GM12878 (cell line): Measurements from ENCODE around the gene KCNJ16. TPM values are rescaled to one million over a fixed set of nuclear protein-coding genes. Genes with fewer than 3 reads are reported as not detected.

Experiments
- ATAC-seq: fragments of 200-7000 bp; cut with Tn5 transposase; 3 replicates; pipeline ENCODE4 v1.9.1; 2020; ENCODE audit warnings: mild to moderate bottlenecking, moderate library complexity
- BruUV-seq: library from RNA; stranded (reverse); fragments of 400-500 nt; replicated peaks from 2 replicates; lab custom pipeline; 2021; lab: Mats Ljungman, UMichigan
- CTCF ChIA-PET: fragments of 300-600 bp; sonication (Branson Sonifier 250); formaldehyde crosslinking; extraction: SDS; loops from one replicate; lab custom pipeline; 2021; ENCODE audit warnings: inconsistent platforms; lab: Yijun Ruan, JAX
- POLR2A ChIA-PET: fragments of 350-600 bp; formaldehyde crosslinking; extraction: SDS; loops from one replicate; lab custom pipeline; 2021; ENCODE audit warnings: inconsistent platforms; lab: Charles Lee
- RAD21 ChIA-PET: fragments of 300-600 bp; sonication (Branson Sonifier 250); formaldehyde crosslinking; loops from one replicate; lab custom pipeline; 2023; ENCODE audit warnings: antibody characterized with exemption; ENCODE audit not compliant: unreplicated experiment; lab: Charles Lee
- SMC1A ChIA-PET: fragments of 300-600 bp; sonication (Branson Sonifier 250); formaldehyde crosslinking; loops from one replicate; lab custom pipeline; 2023; ENCODE audit not compliant: unreplicated experiment, uncharacterized antibody; lab: Charles Lee
- DNase-seq: peaks from one replicate; pipeline ENCODE4 v3.0.0-alpha.2; 2011; ENCODE audit warnings: low read depth, low spot score
- FAIRE-seq: peaks from 3 replicates; lab custom pipeline; 2011; peaks lifted over from hg19 to GRCh38; lab: Jason Lieb, UNC
- H2AFZ ChIP-seq: 2 replicates; pipeline ENCODE4 v1.6.0; 2011; ENCODE audit warnings: low read depth, low read length, control low read depth; ENCODE audit not compliant: control insufficient read depth
- H3K27ac ChIP-seq: 2 replicates; pipeline ENCODE4 v1.5.1; 2011; ENCODE audit warnings: control low read depth; ENCODE audit not compliant: control insufficient read depth, insufficient read depth
- H3K27me3 ChIP-seq, 2 experiments: replicated peaks in 1 of 2; 2 replicates each; pipeline versions ENCODE4 v1.6.0 to v1.6.1; 2011; ENCODE audit warnings: low read length in 1 of 2; ENCODE audit not compliant: control insufficient read depth in 2 of 2, insufficient read depth in 2 of 2
- H3K36me3 ChIP-seq, 2 experiments: 2 replicates each; pipeline ENCODE4 v1.5.1; 2011; ENCODE audit warnings: low read length in 1 of 2; ENCODE audit not compliant: control insufficient read depth in 2 of 2, insufficient read depth in 2 of 2
- H3K4me1 ChIP-seq: 2 replicates; pipeline ENCODE4 v1.6.1; 2011; ENCODE audit warnings: mild to moderate bottlenecking, low read length, moderate library complexity, mixed read lengths; ENCODE audit not compliant: control insufficient read depth, insufficient read depth
- H3K4me2 ChIP-seq: 2 replicates; pipeline ENCODE4 v1.6.0; 2011; ENCODE audit warnings: control low read depth; ENCODE audit not compliant: control insufficient read depth, insufficient read depth
- H3K4me3 ChIP-seq: fragments of 200-600 bp; sonication (generic); 2 replicates; pipeline ENCODE4 v1.5.1; 2016
- H3K79me2 ChIP-seq: 2 replicates; pipeline ENCODE4 v1.6.0; 2011; ENCODE audit warnings: low read length; ENCODE audit not compliant: control insufficient read depth, insufficient read depth
- H3K9ac ChIP-seq: 2 replicates; pipeline ENCODE4 v1.8.0; 2011; ENCODE audit warnings: low read length, control low read depth, mixed read lengths; ENCODE audit not compliant: control insufficient read depth, insufficient read depth
- H3K9me3 ChIP-seq: replicated peaks from 3 replicates; pipeline ENCODE4 v1.5.1; 2011; ENCODE audit warnings: mild to moderate bottlenecking, low read length; ENCODE audit not compliant: control insufficient read depth, insufficient read depth
- H4K20me1 ChIP-seq: 2 replicates; pipeline ENCODE4 v1.6.0; 2011; ENCODE audit not compliant: control insufficient read depth, insufficient read depth
- CHD4 ChIP-seq: fragments of 200-600 bp; sonication (generic); IDR thresholded peaks from 2 replicates; pipeline ENCODE4 v1.6.1; 2016; ENCODE audit warnings: mild to moderate bottlenecking
- E2F8 ChIP-seq: fragments of 450-650 bp; IDR thresholded peaks from 2 replicates; pipeline ENCODE4 v1.6.1; 2018; ENCODE audit warnings: mild to moderate bottlenecking, low read depth, moderate library complexity; ENCODE audit not compliant: partially characterized antibody
- ETV6 ChIP-seq, 2 experiments: fragments of 450-650 bp in 1 of 2; IDR thresholded peaks in 1 of 2; conservative IDR thresholded peaks in 1 of 2; 2 replicates each; pipeline ENCODE4 v1.6.1; 2014; ENCODE audit warnings: antibody characterized with exemption in 1 of 2, borderline replicate concordance in 1 of 2, low read depth in 1 of 2, mild to moderate bottlenecking in 1 of 2, moderate library complexity in 1 of 2
- KAT2A ChIP-seq: conservative IDR thresholded peaks from 2 replicates; pipeline ENCODE4 v1.6.1; 2011; ENCODE audit warnings: low read depth, low read length; ENCODE audit not compliant: control insufficient read depth
- KDM1A ChIP-seq: fragments of 200-600 bp; sonication (generic); IDR thresholded peaks from 2 replicates; pipeline ENCODE4 v1.6.1; 2016; ENCODE audit warnings: borderline replicate concordance
- NFIC ChIP-seq: IDR thresholded peaks from 2 replicates; pipeline ENCODE4 v1.6.1; 2012; ENCODE audit warnings: low read depth, mild to moderate bottlenecking, inconsistent platforms, low read length, moderate library complexity
- NR2C2 ChIP-seq: IDR thresholded peaks from 2 replicates; pipeline ENCODE4 v1.6.1; 2011; ENCODE audit warnings: borderline replicate concordance, low read depth; ENCODE audit not compliant: control insufficient read depth, insufficient read length
- RAD21 ChIP-seq: IDR thresholded peaks from 2 replicates; pipeline ENCODE4 v1.6.1; 2011; ENCODE audit warnings: mild to moderate bottlenecking, low read depth, low read length, moderate library complexity; ENCODE audit not compliant: insufficient read depth
- RFX5 ChIP-seq: IDR thresholded peaks from 2 replicates; pipeline ENCODE4 v1.6.1; 2011; ENCODE audit warnings: low read depth, low read length, improper control_type of control experiment
- SUZ12 ChIP-seq: fragments of 200-600 bp; sonication (generic); IDR thresholded peaks from one replicate; pipeline ENCODE4 v1.6.1; 2018; ENCODE audit warnings: antibody characterized with exemption, mild to moderate bottlenecking; ENCODE audit not compliant: unreplicated experiment
- YY1 ChIP-seq: IDR thresholded peaks from 2 replicates; pipeline ENCODE4 v1.6.1; 2011; ENCODE audit warnings: low read depth, mild to moderate bottlenecking, low read length
- ZBTB40 ChIP-seq: fragments of 450-650 bp; IDR thresholded peaks from 2 replicates; pipeline ENCODE4 v1.6.1; 2016; ENCODE audit warnings: mild to moderate bottlenecking, moderate library complexity, borderline replicate concordance
- WGBS: methylation state at CpG from one replicate; pipeline ENCODE4 v1.1.6; 2016; ENCODE audit warnings: low lambda C conversion rate; ENCODE audit not compliant: insufficient replicate concordance, insufficient coverage; ENCODE audit errors: missing lambda C conversion rate; 5-methylcytosine and 5-hydroxymethylcytosine counted together
- in situ Hi-C: fragments of 300-500 bp; cut with MboI; formaldehyde crosslinking; loops from 9 replicates; pipeline ENCODE4 v1.14.3; 2018; ENCODE audit warnings: mixed read lengths
- intact Hi-C: fragments of 100-400 bp; cut with micrococcal nuclease; formaldehyde crosslinking; loops from one replicate; pipeline ENCODE4 v1.14.2; 2022; ENCODE audit not compliant: unreplicated experiment
- polyA plus RNA-seq, 11 experiments: library from polyadenylated mRNA; depleted of rRNA in 4 of 11; unstranded in 6 of 11; stranded (reverse) in 5 of 11; fragments of >200 nt; fragmentation: Nextera tagmentation in 4 of 11; fragmentation: Illumina TruSeq in 1 of 11; extraction: Ambion mirVana in 4 of 11; extraction: Trizol in 1 of 11; gene quantifications; 1 replicate in 1 of 11; 2 replicates in 10 of 11; pipeline versions ENCODE4 v1.2.1 to v1.2.3, GENCODE V29; 2011 to 2016; ENCODE audit warnings: inconsistent platforms in 2 of 11, missing spikeins in 2 of 11, low read depth in 1 of 11
- total RNA-seq, 4 experiments: library from RNA; depleted of rRNA in 3 of 4; stranded (reverse); fragments of >200 nt in 3 of 4; fragmentation: Illumina TruSeq in 1 of 4; extraction: Trizol in 1 of 4; gene quantifications; 2 replicates each; pipeline versions ENCODE4 v1.2.1 to v1.2.3, GENCODE V29; 2013 to 2021

KCNJ16 gene
- total and polyA plus RNA-seq, 10 of the 15 experiments (the other 5 are each of a cell fraction or from before 2014, with no cell fraction given) = 0.08 to 0.24 (median 0.20) TPM; not detected in 7

- FAIRE-seq (no peak), ATAC-seq (no peak)
- Histone ChIP-seq H2AFZ (no peak overlapping the region), H3K27ac (no peak overlapping the region)
- SMC1A ChIA-PET = interaction anchor here (0.8 kb wide), 1 partner anchor 25 kb away, joined by 3 read pairs; no protein-coding TSS in a partner anchor
- no peak for TF ChIP-seq KDM1A
- TF ChIP-seq CHD4 = no peak
- TF ChIP-seq RFX5 = no peak
- TF ChIP-seq KAT2A = no peak
- TF ChIP-seq ZBTB40 = no peak
- TF ChIP-seq E2F8 = no peak
- no peak for TF ChIP-seq NR2C2
- no peak for TF ChIP-seq YY1
- no peak for TF ChIP-seq RAD21
- TF ChIP-seq NFIC = no peak
- no peak for TF ChIP-seq SUZ12
- no peak for TF ChIP-seq ETV6 (conservative IDR thresholded peaks at IDR 0.05 in 1 of 2, IDR thresholded peaks at IDR 0.05 in 1 of 2; ENCODE audit: borderline replicate concordance in 1 of 2, low read depth in 1 of 2)
- TF ChIP-seq, all 136 proteins: peak for 0
- H4K20me1 ChIP-seq = no peaks in the 10 kb centered on the region
- H3K27me3 ChIP-seq = no peaks in the 10 kb centered on the region
- no peak overlapping the region for H3K4me3 ChIP-seq
- no peaks in the 10 kb centered on the region for H3K79me2 ChIP-seq
- RAD21 ChIA-PET = no interaction called here
- in situ Hi-C loops = no loop called here
- no peaks in the 10 kb centered on the region for H3K36me3 ChIP-seq
- WGBS = 43% methylated on average over 2 of the region's 2 CpGs
- no peak overlapping the region for H3K4me2 ChIP-seq
- no peak overlapping the region for H3K9ac ChIP-seq
- BruUV-seq = no TSS peak
- intact Hi-C loops = no loop called here
- no peaks in the 10 kb centered on the region for H3K4me1 ChIP-seq
- CTCF ChIA-PET = interaction anchor here (1.4 kb wide), 1 partner anchor 523 kb away, joined by 3 read pairs; no protein-coding TSS in a partner anchor
- no peak for DNase-seq
- no peaks in the 10 kb centered on the region for H3K9me3 ChIP-seq
- POLR2A ChIA-PET = no interaction called here
Measured at GRCh38 chr17:70028978-70029767, 45.9 kb upstream of the KCNJ16 start.
